SJCRH30 (cell line): ENCODE data around the gene XXYLT1. TPM values are rescaled to one million over a fixed set of nuclear protein-coding genes. Genes with fewer than 3 reads are reported as not detected.
"Not testable (repeated sequence)": the region's sequence is repeated elsewhere in the genome, so short reads cannot be mapped to it uniquely, and the experiment has no call there.

Experiments used
- DNase-seq, 2 experiments: peaks; one replicate each; pipeline ENCODE4 v3.0.0-alpha.2; 2015 to 2020
- H3K27ac ChIP-seq: fragments of 250-450 bp; sonication (Bioruptor Pico); 2 replicates; pipeline ENCODE4 v1.5.1; 2020; ENCODE audit warnings: mild to moderate bottlenecking, moderate library complexity
- H3K27me3 ChIP-seq: fragments of 250-450 bp; sonication (Bioruptor Pico); 2 replicates; pipeline ENCODE4 v1.5.1; 2020; ENCODE audit warnings: mild to moderate bottlenecking, moderate library complexity
- H3K36me3 ChIP-seq: fragments of 250-450 bp; sonication (Bioruptor Pico); 2 replicates; pipeline ENCODE4 v1.5.1; 2020; ENCODE audit warnings: mild to moderate bottlenecking, moderate library complexity
- H3K4me1 ChIP-seq: fragments of 250-450 bp; sonication (Bioruptor Pico); 2 replicates; pipeline ENCODE4 v1.5.1; 2020; ENCODE audit warnings: mild to moderate bottlenecking, moderate library complexity
- H3K4me3 ChIP-seq: fragments of 250-450 bp; sonication (Bioruptor Pico); 2 replicates; pipeline ENCODE4 v1.5.1; 2020; ENCODE audit warnings: mild to moderate bottlenecking, moderate library complexity
- H3K9me3 ChIP-seq: fragments of 250-450 bp; sonication (Bioruptor Pico); replicated peaks from 2 replicates; pipeline ENCODE4 v1.5.1; 2020; ENCODE audit warnings: mild to moderate bottlenecking, moderate library complexity
- total RNA-seq: library from RNA; depleted of rRNA; stranded (reverse); fragments of >200 nt; shearing (Covaris generic); gene quantifications from 2 replicates; pipeline ENCODE4 v1.2.3, GENCODE V29; 2014; rRNA removed

Gene XXYLT1, protein sequence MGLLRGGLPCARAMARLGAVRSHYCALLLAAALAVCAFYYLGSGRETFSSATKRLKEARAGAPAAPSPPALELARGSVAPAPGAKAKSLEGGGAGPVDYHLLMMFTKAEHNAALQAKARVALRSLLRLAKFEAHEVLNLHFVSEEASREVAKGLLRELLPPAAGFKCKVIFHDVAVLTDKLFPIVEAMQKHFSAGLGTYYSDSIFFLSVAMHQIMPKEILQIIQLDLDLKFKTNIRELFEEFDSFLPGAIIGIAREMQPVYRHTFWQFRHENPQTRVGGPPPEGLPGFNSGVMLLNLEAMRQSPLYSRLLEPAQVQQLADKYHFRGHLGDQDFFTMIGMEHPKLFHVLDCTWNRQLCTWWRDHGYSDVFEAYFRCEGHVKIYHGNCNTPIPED
- 15.7 and 18.8 TPM in 2 replicates for total RNA-seq

DNA sequence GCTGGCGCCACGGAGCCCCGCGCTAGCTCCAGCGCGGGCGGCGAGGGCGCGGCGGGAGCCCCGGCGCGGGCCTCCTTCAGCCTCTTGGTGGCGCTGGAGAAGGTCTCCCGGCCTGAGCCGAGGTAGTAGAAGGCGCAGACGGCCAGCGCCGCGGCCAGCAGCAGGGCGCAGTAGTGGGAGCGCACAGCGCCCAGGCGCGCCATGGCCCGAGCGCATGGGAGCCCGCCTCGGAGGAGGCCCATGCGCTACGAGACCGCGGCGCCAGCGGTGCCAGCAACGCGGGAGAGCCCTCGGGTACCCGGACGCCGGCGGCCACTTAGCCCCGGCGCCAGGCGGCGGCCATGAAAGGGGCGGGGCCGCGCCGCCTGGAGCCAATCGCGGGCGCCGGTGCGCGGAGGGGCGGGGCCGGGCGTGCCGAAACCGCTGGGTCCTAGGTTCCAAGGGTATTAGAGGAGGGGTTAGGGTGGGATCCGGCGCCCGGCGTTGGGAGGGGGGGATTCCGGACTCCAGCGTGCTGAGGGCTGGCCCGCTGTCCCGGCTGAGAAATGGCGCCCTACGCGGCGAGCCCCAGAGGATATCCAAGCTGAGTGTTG lies at the start of gene XXYLT1:
XXYLT1 (minus strand) TSS at position 343 of the 593 bp plus-strand sequence; CDS start at position 242, 101 bp downstream.
- peak within 1 kb of the TSS; percentile 41 for H3K27ac ChIP-seq
- no peaks in the 10 kb centered on the region; the same call in 1 of the 2 replicates for H3K4me1 ChIP-seq
- H3K9me3 ChIP-seq: no peaks in the 10 kb centered on the region
- no peaks in the 10 kb centered on the region for H3K36me3 ChIP-seq
- H3K27me3 ChIP-seq: no peaks in the 10 kb centered on the region
- DNase-seq: peak; percentile 89 to 90
- H3K4me3 ChIP-seq: peak within 1 kb of the TSS; percentile 76

DNA sequence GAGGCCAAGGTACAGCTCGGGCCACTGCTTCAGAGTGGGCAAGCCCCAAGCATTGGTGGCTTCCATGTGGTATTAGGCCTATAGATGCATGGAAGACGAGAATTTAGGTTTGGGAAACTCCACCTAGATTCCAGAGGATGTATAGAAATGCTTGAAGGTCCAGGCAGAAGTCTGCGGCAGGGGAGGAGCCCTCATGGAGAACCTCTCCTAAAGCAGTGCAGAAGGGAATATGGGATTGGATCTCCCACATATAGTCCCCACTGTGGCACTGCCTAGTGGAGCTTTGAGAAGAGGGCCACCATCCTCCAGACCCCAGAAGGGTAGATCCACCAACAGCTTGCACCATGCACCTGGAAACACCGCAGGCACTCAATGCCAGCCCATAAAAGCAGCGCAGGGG lies 48.1 kb upstream of the XXYLT1 start:
- H3K27ac ChIP-seq: no peak overlapping the region
- H3K4me1 ChIP-seq: no peaks in the 10 kb centered on the region
- peaks cover 6% of the 10 kb centered on the region for H3K36me3 ChIP-seq
- H3K9me3 ChIP-seq: no peaks in the 10 kb centered on the region
- H3K4me3 ChIP-seq: no peak overlapping the region
- H3K27me3 ChIP-seq: no peaks in the 10 kb centered on the region
- DNase-seq: peak in 1 of 2 experiments; percentile 5

DNA sequence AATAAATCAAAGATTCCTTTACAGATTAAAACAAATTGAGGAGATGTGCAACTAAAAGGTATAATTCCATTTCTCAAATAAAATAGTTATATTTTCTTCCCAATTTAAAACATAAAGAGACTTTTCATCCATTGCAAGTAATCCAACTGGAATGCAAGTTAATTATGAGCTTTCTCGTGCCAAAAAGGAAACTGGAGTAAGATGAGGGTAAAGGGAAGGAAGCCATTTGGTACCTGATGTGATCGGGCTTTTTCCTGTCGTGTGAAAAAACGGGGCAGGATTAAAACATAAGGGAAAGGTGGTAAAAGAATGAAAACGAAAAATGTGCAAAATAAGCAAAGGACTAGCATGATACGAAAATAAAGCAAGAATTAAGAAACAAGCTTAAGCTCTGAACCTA lies 41.8 kb upstream of the XXYLT1 start:
- DNase-seq: no peak
- H3K27ac ChIP-seq: no peak overlapping the region
- H3K27me3 ChIP-seq: no peaks in the 10 kb centered on the region
- no peaks in the 10 kb centered on the region for H3K9me3 ChIP-seq
- no peaks in the 10 kb centered on the region for H3K4me1 ChIP-seq
- H3K36me3 ChIP-seq: peaks cover 2% of the 10 kb centered on the region
- H3K4me3 ChIP-seq: no peak overlapping the region

DNA sequence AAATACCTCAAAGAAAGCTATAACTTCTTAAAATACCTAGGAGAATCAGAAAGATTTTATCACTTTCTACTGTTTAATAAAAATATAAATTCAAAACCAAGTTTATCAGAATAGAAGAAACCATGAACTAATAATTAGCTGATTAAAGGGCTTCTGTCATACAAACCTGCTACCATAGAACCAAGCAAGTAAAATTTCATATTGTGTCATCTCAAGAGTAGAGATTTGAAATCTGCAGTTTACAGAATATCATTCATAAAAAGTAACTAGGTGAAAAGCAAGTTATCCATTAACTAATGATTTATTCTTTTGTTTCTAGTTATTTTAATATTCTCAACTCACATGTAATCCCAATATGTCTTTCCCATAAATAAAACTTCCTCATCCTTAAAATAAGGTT lies 36.8 kb upstream of the XXYLT1 start:
- H3K27me3 ChIP-seq: no peaks in the 10 kb centered on the region
- H3K36me3 ChIP-seq: peaks cover 4% of the 10 kb centered on the region
- DNase-seq: no peak
- H3K4me1 ChIP-seq: no peaks in the 10 kb centered on the region
- no peaks in the 10 kb centered on the region for H3K9me3 ChIP-seq
- no peak overlapping the region for H3K27ac ChIP-seq
- H3K4me3 ChIP-seq: no peak overlapping the region

DNA sequence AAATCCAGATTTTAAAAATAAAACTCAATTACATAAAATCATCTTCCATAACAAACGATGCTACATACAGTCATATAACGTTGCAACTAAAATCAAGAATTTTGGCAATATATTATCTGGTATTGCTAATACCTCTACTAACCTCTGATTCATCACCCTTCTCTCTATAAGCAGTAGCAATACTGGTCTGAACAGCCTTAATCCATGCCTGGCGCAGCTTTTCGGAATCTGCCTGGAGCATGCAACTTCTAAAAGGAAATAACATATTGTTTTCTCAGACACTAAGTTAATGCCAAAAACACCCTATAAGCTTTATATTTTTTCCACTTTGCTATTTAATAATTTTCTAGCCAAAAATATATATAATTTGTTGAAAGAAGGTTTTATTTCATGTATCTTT lies 35.4 kb upstream of the XXYLT1 start:
- H3K36me3 ChIP-seq: peaks cover 4% of the 10 kb centered on the region
- no peak for DNase-seq
- H3K4me1 ChIP-seq: no peaks in the 10 kb centered on the region
- no peaks in the 10 kb centered on the region for H3K27me3 ChIP-seq
- no peaks in the 10 kb centered on the region for H3K9me3 ChIP-seq
- H3K4me3 ChIP-seq: no peak overlapping the region
- H3K27ac ChIP-seq: no peak overlapping the region

DNA sequence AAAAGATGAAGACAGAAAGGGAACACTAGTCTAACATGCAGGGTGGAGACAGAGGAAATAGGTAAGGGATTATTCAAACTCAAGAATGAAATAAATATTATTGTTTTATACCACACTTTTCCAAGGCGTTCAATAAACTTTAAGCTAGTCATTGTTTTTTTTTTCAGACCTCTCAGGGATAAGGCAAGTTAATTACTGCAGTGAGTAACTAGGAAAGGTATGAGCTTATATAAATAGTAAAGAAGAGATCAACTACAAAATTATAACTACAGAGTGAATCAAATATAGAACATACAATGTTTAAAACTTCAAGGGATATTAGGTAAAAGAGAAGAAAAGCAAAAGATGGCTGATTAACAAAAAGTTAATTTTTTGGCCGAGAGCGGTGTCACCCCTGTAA lies 31.5 kb upstream of the XXYLT1 start:
- Histone ChIP-seq H3K27me3 (no peaks in the 10 kb centered on the region), H3K36me3 (peaks cover 2% of the 10 kb centered on the region; the same call in 1 of the 2 replicates), H3K4me1 (no peaks in the 10 kb centered on the region), H3K27ac (no peak overlapping the region), H3K9me3 (no peaks in the 10 kb centered on the region), H3K4me3 (no peak overlapping the region)
- no peak for DNase-seq

DNA sequence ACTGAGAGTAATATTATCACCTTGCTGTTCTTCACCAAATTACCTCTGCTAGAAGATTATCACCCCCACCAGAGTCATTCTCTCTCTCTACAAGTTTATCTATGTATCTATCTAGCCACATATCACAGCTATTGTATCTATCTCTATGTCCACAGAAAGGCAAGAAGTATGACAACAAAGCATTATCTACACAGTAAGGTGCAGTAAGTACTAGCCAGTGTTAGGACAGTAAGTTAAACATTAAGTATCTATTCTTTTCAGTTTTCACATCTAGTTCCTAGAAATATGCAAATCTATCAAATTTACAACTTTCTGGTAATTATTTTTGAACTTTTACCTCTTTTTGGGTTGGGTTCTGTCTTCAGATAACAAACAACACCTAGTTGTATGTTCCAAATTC lies 26.5 kb upstream of the XXYLT1 start:
- no peak overlapping the region for H3K27ac ChIP-seq
- no peaks in the 10 kb centered on the region for H3K27me3 ChIP-seq
- no peaks in the 10 kb centered on the region; the same call in 1 of the 2 replicates for H3K36me3 ChIP-seq
- H3K9me3 ChIP-seq: no peaks in the 10 kb centered on the region
- no peak for DNase-seq
- H3K4me3 ChIP-seq: no peak overlapping the region
- no peaks in the 10 kb centered on the region for H3K4me1 ChIP-seq

DNA sequence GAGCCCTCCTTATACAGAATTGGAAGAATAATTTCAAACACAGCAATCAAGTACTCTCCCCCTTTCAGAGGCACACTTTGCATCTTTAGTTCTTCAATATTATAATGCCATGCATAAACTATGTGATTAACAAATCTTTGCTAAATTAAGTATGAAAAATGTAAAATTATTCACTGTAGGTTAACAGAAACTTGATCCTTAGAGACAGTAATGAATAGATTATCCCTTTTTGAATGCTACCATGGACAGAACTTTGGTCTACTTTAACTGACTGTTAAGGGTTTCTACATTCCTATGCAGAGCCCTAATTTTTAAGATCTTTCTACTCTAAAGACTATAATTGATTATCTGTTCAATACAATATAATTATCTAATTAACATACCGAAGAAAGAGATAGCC lies 25.7 kb upstream of the XXYLT1 start:
- no peaks in the 10 kb centered on the region for H3K27me3 ChIP-seq
- no peak for DNase-seq
- H3K4me3 ChIP-seq: no peak overlapping the region
- no peaks in the 10 kb centered on the region for H3K4me1 ChIP-seq
- no peaks in the 10 kb centered on the region; the same call in 1 of the 2 replicates for H3K36me3 ChIP-seq
- H3K27ac ChIP-seq: no peak overlapping the region
- H3K9me3 ChIP-seq: no peaks in the 10 kb centered on the region

DNA sequence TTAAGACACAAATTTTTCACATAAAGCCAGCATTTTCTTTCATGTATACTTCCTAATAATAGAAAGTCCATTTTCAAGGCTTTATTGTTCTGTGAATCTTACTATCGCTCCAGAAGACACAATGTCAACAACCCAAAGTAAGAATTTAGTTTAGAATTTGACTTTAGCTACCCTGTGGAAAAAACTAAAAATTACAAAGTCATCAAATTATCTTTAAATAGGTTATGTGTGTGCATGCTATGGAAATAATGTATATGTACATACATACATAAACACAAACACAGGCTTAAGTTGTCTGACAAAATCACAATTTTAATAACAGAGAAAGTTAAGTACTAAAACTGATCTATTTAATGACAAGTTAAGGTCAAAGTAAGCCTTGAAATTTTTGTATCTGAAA lies 20.2 kb upstream of the XXYLT1 start:
- H3K4me3 ChIP-seq: no peak overlapping the region
- no peaks in the 10 kb centered on the region for H3K27me3 ChIP-seq
- H3K4me1 ChIP-seq: no peaks in the 10 kb centered on the region
- DNase-seq: no peak
- peaks cover 2% of the 10 kb centered on the region; the same call in 1 of the 2 replicates for H3K36me3 ChIP-seq
- no peak overlapping the region for H3K27ac ChIP-seq
- H3K9me3 ChIP-seq: no peaks in the 10 kb centered on the region

DNA sequence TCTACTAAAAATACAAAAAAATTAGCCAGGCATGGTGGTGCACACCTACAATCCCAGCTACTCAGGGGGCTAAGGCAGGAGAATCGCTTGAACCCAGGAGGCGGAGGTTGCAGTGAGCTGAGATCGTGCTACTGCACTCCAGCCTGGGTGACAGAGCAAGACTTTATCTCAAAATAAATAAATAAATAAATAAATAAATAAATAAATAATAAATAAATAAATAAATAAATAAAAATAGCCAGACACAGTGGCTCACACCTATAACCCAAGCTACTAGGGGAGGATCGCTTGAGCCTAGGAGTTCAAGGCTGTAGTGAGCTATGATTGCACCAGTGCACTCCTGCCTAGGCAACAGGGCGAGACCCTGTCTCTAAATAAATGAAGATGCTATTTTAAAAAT lies 19.7 kb upstream of the XXYLT1 start:
- H3K27me3 ChIP-seq, H3K9me3 ChIP-seq, H3K4me1 ChIP-seq, DNase-seq, H3K4me3 ChIP-seq, H3K36me3 ChIP-seq, H3K27ac ChIP-seq: not testable (repeated sequence)

DNA sequence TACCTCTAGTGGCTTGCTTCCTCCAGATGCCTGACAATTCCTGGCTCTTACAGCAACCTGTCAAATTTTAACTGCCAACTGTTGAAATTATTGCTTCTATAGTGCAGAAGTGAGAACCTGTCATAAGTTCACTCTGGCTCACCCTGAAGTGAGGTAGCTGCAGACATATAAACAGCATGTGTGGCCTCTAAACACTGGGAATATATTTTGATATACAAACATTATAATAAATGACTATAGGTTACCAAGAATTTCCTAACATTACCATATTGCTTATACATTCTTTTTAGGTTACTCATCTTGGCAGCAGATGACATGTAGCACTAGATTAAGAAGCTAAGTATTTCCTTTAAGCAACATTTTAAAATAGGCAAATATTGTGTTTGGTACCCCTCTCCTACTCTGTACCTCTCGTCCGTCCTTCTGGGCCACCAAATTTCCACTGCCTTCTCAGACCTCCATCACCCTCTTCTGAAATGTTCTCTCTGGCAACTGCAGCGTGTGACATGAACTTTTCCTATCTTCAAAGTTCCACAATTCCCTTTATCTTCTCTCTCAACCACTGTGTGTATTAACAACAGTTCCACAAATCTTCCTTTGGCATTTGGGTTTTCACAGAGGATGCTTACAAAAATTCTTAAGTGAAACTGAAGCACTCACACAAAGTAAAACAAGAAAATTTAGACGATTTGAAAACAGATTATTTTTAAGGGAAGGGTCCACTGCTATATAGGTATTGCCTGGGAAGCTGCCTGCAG lies 15.3 kb upstream of the XXYLT1 start:
- H3K9me3 ChIP-seq: no peaks in the 10 kb centered on the region
- DNase-seq: no peak
- H3K27ac ChIP-seq: no peak overlapping the region

DNA sequence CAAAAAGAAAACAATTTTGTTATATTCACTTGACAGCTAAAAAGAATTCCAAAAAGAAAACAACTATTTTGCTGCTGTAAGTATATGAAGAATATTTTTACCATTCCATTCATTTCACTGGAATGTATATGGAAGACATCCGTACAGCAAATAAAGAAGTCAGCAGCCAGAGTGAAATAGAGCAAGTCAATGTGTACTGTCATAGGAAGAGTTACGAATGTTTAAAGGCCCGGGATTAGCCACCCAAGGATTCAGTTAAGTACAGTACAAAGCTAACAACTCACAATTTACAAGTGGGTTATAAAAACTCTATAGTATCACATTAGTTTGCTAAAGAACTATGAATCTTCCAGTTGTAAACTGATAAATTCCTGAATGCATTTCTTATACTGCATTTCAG lies 14.4 kb upstream of the XXYLT1 start:
- H3K36me3 ChIP-seq: peaks cover 2% of the 10 kb centered on the region; the same call in 1 of the 2 replicates
- no peak overlapping the region for H3K27ac ChIP-seq
- H3K4me3 ChIP-seq: no peak overlapping the region
- H3K4me1 ChIP-seq: peaks cover 5% of the 10 kb centered on the region
- DNase-seq: no peak
- no peaks in the 10 kb centered on the region for H3K9me3 ChIP-seq
- no peaks in the 10 kb centered on the region for H3K27me3 ChIP-seq

More for the DNA sequence above, 15.3 kb upstream of the XXYLT1 start:
- no peaks in the 10 kb centered on the region for H3K27me3 ChIP-seq
- H3K4me3 ChIP-seq: no peak overlapping the region
- peaks cover 2% of the 10 kb centered on the region; the same call in 1 of the 2 replicates for H3K36me3 ChIP-seq
- peaks cover 5% of the 10 kb centered on the region for H3K4me1 ChIP-seq

DNA sequence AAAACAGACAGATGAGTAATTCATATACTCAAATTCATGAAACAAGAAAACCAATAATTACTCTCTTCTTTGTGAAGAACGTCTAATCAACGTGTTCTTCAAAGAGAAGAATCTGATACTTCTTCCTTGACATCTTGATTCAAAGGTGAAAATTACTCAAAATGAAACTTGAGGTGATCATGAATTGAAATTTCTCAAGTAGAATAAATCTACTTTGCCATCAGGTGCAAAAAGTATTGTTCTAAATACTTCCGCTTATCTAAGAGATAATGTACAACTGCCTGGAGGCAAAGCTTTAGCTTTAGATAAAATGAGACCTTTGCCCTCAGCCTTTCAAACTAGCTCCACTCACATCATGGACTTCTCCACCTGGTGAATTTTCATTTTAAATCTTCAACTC lies 13.9 kb upstream of the XXYLT1 start:
- H3K27ac ChIP-seq: no peak overlapping the region
- H3K4me1 ChIP-seq: peaks cover 5% of the 10 kb centered on the region
- H3K9me3 ChIP-seq: no peaks in the 10 kb centered on the region
- H3K27me3 ChIP-seq: no peaks in the 10 kb centered on the region
- no peak for DNase-seq
- H3K4me3 ChIP-seq: no peak overlapping the region
- H3K36me3 ChIP-seq: no peaks in the 10 kb centered on the region; the same call in 1 of the 2 replicates

DNA sequence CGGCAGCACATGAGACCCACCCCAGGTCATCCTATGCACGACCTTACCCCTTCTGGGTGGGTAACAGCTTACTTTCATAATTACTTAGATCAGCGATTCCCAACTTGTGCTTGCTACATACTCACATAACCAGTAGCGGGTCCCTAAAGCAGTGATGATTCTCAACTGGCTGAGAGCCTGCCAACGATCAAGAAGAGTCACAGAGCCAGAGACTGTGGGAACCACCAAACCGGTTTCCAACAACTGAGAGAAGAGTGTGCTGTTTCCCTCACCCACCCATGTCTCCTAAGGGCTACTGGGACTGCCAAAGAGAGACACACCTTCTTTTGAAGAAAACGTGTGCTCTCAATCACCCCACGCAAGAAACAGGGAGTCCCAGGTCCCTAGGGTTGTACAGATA lies 12.0 kb upstream of the XXYLT1 start:
- H3K9me3 ChIP-seq: no peaks in the 10 kb centered on the region
- H3K27me3 ChIP-seq: no peaks in the 10 kb centered on the region
- no peak overlapping the region for H3K27ac ChIP-seq
- no peaks in the 10 kb centered on the region; the same call in 1 of the 2 replicates for H3K36me3 ChIP-seq
- no peak overlapping the region for H3K4me3 ChIP-seq
- DNase-seq: no peak
- peaks cover 5% of the 10 kb centered on the region for H3K4me1 ChIP-seq
